ENCODE measurements around the gene GMDS. TPM values are rescaled to one million over a fixed set of nuclear protein-coding genes. Genes with fewer than 3 reads are reported as not detected.

GMDS gene
- total RNA-seq, 2 experiments from 2014 or later: 38.4 to 41.3 TPM

DNA sequence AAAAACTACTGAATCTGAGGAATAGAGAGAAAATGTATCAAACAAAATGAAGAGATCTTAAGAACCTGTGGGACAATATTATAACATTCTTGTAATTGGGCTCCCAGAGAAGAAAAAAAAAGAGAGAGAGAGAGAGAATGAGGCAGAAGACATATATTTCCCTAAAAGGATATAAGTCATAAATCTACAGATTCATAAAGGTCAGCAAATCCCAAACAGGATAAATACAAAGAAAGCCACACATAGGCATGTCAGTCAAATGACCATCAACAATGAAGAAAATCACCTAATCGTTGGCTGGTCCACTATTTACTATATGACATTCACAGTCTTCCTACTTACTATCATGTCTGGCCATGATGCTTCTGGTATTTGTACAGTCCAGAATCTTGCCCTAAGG, 190.3 kb downstream of the GMDS start:
- DNase-seq: no peak
- no peaks in the 10 kb centered on the region for H3K9me3 Mint-ChIP-seq
- peaks cover 11% of the 10 kb centered on the region for H3K36me3 Mint-ChIP-seq (ENCODE audit: low read depth)
- no peak overlapping the region for H3K27ac Mint-ChIP-seq
- intact Hi-C loops (cut with micrococcal nuclease): no loop called here
- H3K27me3 Mint-ChIP-seq (ENCODE audit: low read depth): no peaks in the 10 kb centered on the region
- CTCF ChIA-PET: no interaction called here
- peaks cover 12% of the 10 kb centered on the region for H3K4me1 Mint-ChIP-seq (ENCODE audit: low read depth)
- no peak overlapping the region for H3K4me3 Mint-ChIP-seq

- no peak overlapping the region for H3K4me3 Mint-ChIP-seq
- peaks cover 12% of the 10 kb centered on the region for H3K36me3 Mint-ChIP-seq (ENCODE audit: low read depth)
- CTCF ChIA-PET: no interaction called here
- DNase-seq: no peak
- H3K9me3 Mint-ChIP-seq: no peaks in the 10 kb centered on the region
- H3K27me3 Mint-ChIP-seq (ENCODE audit: low read depth): no peaks in the 10 kb centered on the region
- intact Hi-C loops (cut with micrococcal nuclease): no loop called here
- H3K4me1 Mint-ChIP-seq (ENCODE audit: low read depth): peaks cover 12% of the 10 kb centered on the region
- H3K27ac Mint-ChIP-seq: no peak overlapping the region
Observed at GRCh38 chr6:2054516-2055067, 190.8 kb downstream of the GMDS start.

DNA sequence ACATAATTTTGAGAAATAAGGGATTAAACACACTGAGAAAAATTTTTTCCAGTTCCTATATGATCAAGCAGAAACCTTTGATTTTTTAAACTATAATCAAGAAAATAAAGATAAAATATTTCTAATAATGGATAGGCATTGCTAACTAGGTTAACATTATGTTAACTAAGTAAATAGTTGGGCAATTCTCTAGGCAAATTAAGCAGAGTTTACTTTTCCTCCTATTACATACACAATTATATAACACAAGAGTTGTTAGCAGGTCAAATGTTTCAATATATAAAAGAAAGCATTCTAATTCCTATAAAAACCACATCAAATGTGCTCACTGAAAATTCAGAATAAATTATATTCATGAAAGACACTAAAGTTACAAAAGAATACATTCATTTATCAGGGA, 191.7 kb downstream of the GMDS start:
- no peak overlapping the region for H3K4me3 Mint-ChIP-seq
- H3K27ac Mint-ChIP-seq: no peak overlapping the region
- H3K9me3 Mint-ChIP-seq: no peaks in the 10 kb centered on the region
- CTCF ChIA-PET: no interaction called here
- DNase-seq: no peak
- intact Hi-C loops (cut with micrococcal nuclease): no loop called here
- H3K4me1 Mint-ChIP-seq (ENCODE audit: low read depth): peaks cover 12% of the 10 kb centered on the region
- peaks cover 12% of the 10 kb centered on the region for H3K36me3 Mint-ChIP-seq (ENCODE audit: low read depth)
- H3K27me3 Mint-ChIP-seq (ENCODE audit: low read depth): no peaks in the 10 kb centered on the region

GRCh38 chr6:2047855-2048254, 197.6 kb downstream of the GMDS start:
- peaks cover 7% of the 10 kb centered on the region for H3K36me3 Mint-ChIP-seq (ENCODE audit: low read depth)
- no peak overlapping the region for H3K4me3 Mint-ChIP-seq
- intact Hi-C loops (cut with micrococcal nuclease): no loop called here
- H3K4me1 Mint-ChIP-seq (ENCODE audit: low read depth): peaks cover 3% of the 10 kb centered on the region
- H3K27ac Mint-ChIP-seq: no peak overlapping the region
- peaks cover 2% of the 10 kb centered on the region for H3K9me3 Mint-ChIP-seq
- no peaks in the 10 kb centered on the region for H3K27me3 Mint-ChIP-seq (ENCODE audit: low read depth)
- CTCF ChIA-PET: interaction anchor here (0.7 kb wide), 1 partner anchor 402 kb away, joined by 4 read pairs; no protein-coding TSS in a partner anchor
- DNase-seq: no peak

- CTCF ChIA-PET: no interaction called here
- no peak overlapping the region for H3K27ac Mint-ChIP-seq
- H3K4me1 Mint-ChIP-seq (ENCODE audit: low read depth): peaks cover 3% of the 10 kb centered on the region
- H3K27me3 Mint-ChIP-seq (ENCODE audit: low read depth): no peaks in the 10 kb centered on the region
- H3K36me3 Mint-ChIP-seq (ENCODE audit: low read depth): no peaks in the 10 kb centered on the region
- no peak for DNase-seq
- intact Hi-C loops (cut with micrococcal nuclease): no loop called here
- H3K4me3 Mint-ChIP-seq: no peak overlapping the region
- peaks cover 2% of the 10 kb centered on the region for H3K9me3 Mint-ChIP-seq
Observed at GRCh38 chr6:2044192-2044591, 201.2 kb downstream of the GMDS start.

GRCh38 chr6:2042956-2043648, 202.3 kb downstream of the GMDS start:
- Mint-ChIP-seq H3K36me3 (ENCODE audit: low read depth) (no peaks in the 10 kb centered on the region), H3K4me1 (ENCODE audit: low read depth) (peaks cover 13% of the 10 kb centered on the region), H3K4me3 (no peak overlapping the region), H3K9me3 (peaks cover 2% of the 10 kb centered on the region), H3K27me3 (ENCODE audit: low read depth) (no peaks in the 10 kb centered on the region), H3K27ac (no peak overlapping the region)
- intact Hi-C loops (cut with micrococcal nuclease): no loop called here
- DNase-seq: no peak
- CTCF ChIA-PET: no interaction called here

DNA sequence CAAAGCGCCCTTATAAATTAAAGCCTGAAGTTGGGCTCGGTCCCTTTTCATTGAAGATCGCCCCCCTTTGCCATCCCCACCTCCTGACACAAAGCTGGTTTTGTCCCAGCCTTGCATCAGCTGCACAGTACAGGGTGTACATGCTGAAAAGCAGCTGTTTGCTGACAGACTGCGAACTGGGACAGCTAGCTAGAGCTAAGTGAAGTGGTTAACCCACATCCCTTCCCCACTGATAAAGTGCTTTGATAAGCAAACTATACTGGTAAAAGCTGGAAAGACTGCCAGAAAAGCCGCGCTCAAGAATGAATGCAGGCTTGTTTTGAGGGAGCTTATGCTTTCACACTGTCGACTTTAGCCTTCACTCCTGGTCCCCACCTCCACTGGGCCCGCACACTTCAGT, 207.3 kb downstream of the GMDS start:
- DNase-seq: peak; percentile 35
- H3K4me3 Mint-ChIP-seq: no peak overlapping the region
- peaks cover 26% of the 10 kb centered on the region for H3K4me1 Mint-ChIP-seq (ENCODE audit: low read depth)
- H3K36me3 Mint-ChIP-seq (ENCODE audit: low read depth): peaks cover 3% of the 10 kb centered on the region
- H3K27ac Mint-ChIP-seq: no peak overlapping the region
- intact Hi-C loops (cut with micrococcal nuclease): loop anchor here (5.0 kb wide), 1 partner anchor 149 kb away; no protein-coding TSS in a partner anchor
- no peaks in the 10 kb centered on the region for H3K9me3 Mint-ChIP-seq
- peaks cover 5% of the 10 kb centered on the region for H3K27me3 Mint-ChIP-seq (ENCODE audit: low read depth)
- CTCF ChIA-PET: no interaction called here

- DNase-seq: peak; percentile 31
- Mint-ChIP-seq H3K27me3 (ENCODE audit: low read depth) (peaks cover 5% of the 10 kb centered on the region), H3K27ac (no peak overlapping the region), H3K9me3 (no peaks in the 10 kb centered on the region), H3K4me1 (ENCODE audit: low read depth) (peaks cover 25% of the 10 kb centered on the region), H3K4me3 (no peak overlapping the region), H3K36me3 (ENCODE audit: low read depth) (peaks cover 3% of the 10 kb centered on the region)
- CTCF ChIA-PET: interaction anchor here (0.9 kb wide), 1 partner anchor 32 kb away, joined by 3 read pairs; no protein-coding TSS in a partner anchor
- intact Hi-C loops (cut with micrococcal nuclease): loop anchor here (2.0 to 5.0 kb wide), 2 partner anchors 150 to 433 kb away; no protein-coding TSS in a partner anchor
Observed at GRCh38 chr6:2037237-2037926, 208.0 kb downstream of the GMDS start.

DNA sequence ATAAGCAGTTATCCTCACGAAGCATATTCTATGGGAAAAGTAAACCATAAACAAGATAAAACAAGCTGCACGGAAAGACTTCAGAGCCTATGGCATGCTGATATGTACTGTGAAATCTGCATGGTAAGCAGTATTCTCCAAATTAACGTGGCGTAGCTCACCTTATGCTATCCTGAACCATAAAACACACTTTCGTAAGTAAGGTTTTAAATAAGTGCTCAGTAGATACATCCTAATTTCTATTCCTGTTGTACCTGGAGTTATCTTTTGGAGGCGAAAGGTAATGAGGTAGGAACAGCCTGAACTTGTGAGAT, 208.7 kb downstream of the GMDS start:
- no peak for DNase-seq
- H3K4me1 Mint-ChIP-seq (ENCODE audit: low read depth): peaks cover 25% of the 10 kb centered on the region
- peaks cover 3% of the 10 kb centered on the region for H3K36me3 Mint-ChIP-seq (ENCODE audit: low read depth)
- H3K4me3 Mint-ChIP-seq: no peak overlapping the region
- intact Hi-C loops (cut with micrococcal nuclease): loop anchor here (2.0 to 5.0 kb wide), 2 partner anchors 151 to 432 kb away; no protein-coding TSS in a partner anchor
- H3K27me3 Mint-ChIP-seq (ENCODE audit: low read depth): peaks cover 5% of the 10 kb centered on the region
- CTCF ChIA-PET: interaction anchor here (0.9 kb wide), 1 partner anchor 32 kb away, joined by 3 read pairs; no protein-coding TSS in a partner anchor
- H3K9me3 Mint-ChIP-seq: no peaks in the 10 kb centered on the region
- no peak overlapping the region for H3K27ac Mint-ChIP-seq

GRCh38 chr6:2035826-2036709, 209.3 kb downstream of the GMDS start:
- no peak overlapping the region for H3K27ac Mint-ChIP-seq
- no peaks in the 10 kb centered on the region for H3K9me3 Mint-ChIP-seq
- DNase-seq: no peak
- no peak overlapping the region for H3K4me3 Mint-ChIP-seq
- CTCF ChIA-PET: interaction anchor here (0.9 kb wide), 1 partner anchor 31 kb away, joined by 3 read pairs; no protein-coding TSS in a partner anchor
- H3K27me3 Mint-ChIP-seq (ENCODE audit: low read depth): peaks cover 5% of the 10 kb centered on the region
- H3K36me3 Mint-ChIP-seq (ENCODE audit: low read depth): peaks cover 3% of the 10 kb centered on the region
- intact Hi-C loops (cut with micrococcal nuclease): loop anchor here (2.0 to 5.0 kb wide), 2 partner anchors 151 to 431 kb away; no protein-coding TSS in a partner anchor
- H3K4me1 Mint-ChIP-seq (ENCODE audit: low read depth): peaks cover 25% of the 10 kb centered on the region

GRCh38 chr6:2035046-2035445, 210.4 kb downstream of the GMDS start:
- intact Hi-C loops (cut with micrococcal nuclease): loop anchor here (5.0 kb wide), 1 partner anchor 152 kb away; no protein-coding TSS in a partner anchor
- no peak overlapping the region for H3K27ac Mint-ChIP-seq
- CTCF ChIA-PET: no interaction called here

GRCh38 chr6:2034256-2034655, 211.1 kb downstream of the GMDS start:
- CTCF ChIA-PET: no interaction called here
- no peaks in the 10 kb centered on the region for H3K9me3 Mint-ChIP-seq
- no peak for DNase-seq
- H3K36me3 Mint-ChIP-seq (ENCODE audit: low read depth): peaks cover 3% of the 10 kb centered on the region
- no peak overlapping the region for H3K4me3 Mint-ChIP-seq
- H3K27me3 Mint-ChIP-seq (ENCODE audit: low read depth): peaks cover 5% of the 10 kb centered on the region
- intact Hi-C loops (cut with micrococcal nuclease): no loop called here
- H3K27ac Mint-ChIP-seq: no peak overlapping the region
- H3K4me1 Mint-ChIP-seq (ENCODE audit: low read depth): peaks cover 25% of the 10 kb centered on the region

More at GRCh38 chr6:2035046-2035445, 210.4 kb downstream of the GMDS start:
- Mint-ChIP-seq H3K4me3 (no peak overlapping the region), H3K4me1 (ENCODE audit: low read depth) (peaks cover 25% of the 10 kb centered on the region), H3K27me3 (ENCODE audit: low read depth) (peaks cover 5% of the 10 kb centered on the region), H3K9me3 (no peaks in the 10 kb centered on the region), H3K36me3 (ENCODE audit: low read depth) (peaks cover 3% of the 10 kb centered on the region)
- no peak for DNase-seq

Data from activated naive CD4-positive, alpha-beta T cell treated with anti-CD3 and anti-CD28 coated beads for 36 hours (primary cell).